Activated CD4-positive, alpha-beta T cell treated with anti-CD3 and anti-CD28 coated beads, Interleukin-2, amount 50 U/mL, for 48 hours (primary cell): ENCODE measurements around the gene GALNT9.
"Not testable (repeated sequence)": the region's sequence is repeated elsewhere in the genome, so short reads cannot be mapped to it uniquely, and the experiment has no call there.

Experiments used
- DNase-seq, 2 experiments: peaks; one replicate each; pipeline ENCODE4 v3.0.0-alpha.2; 2020

The GALNT9 gene

GRCh38 chr12:132329036-132329719 lies at the start of gene GALNT9:
TSS of gene GALNT9 (minus strand) at chr12:132329589. CDS start at chr12:132329203, 386 bp downstream.
- peak in 1 of 2 experiments; percentile 12 for DNase-seq

- DNase-seq = not testable (repeated sequence)
These were observed 49.7 kb upstream of the GALNT9 start for GRCh38 chr12:132379057-132379456.

DNA sequence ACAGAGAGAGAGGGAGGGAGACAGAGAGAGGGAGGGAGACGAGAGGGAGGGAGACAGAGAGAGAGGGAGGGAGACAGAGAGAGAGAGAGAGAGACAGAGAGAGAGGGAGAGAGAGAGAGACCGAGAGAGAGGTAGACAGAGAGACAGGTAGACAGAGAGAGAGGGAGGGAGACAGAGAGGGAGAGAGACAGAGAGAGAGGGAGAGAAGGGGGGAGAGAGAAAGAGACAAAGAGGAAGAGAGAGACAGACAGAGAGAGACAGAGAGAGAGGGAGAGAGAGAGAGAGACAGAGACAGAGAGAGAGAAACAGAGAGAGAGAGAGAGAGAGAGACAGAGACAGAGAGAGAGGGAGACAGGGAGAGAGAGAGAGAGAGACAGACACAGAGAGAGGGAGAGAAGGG lies 47.8 kb upstream of the GALNT9 start:
- DNase-seq = no peak

GRCh38 chr12:132376464-132376830 lies 47.1 kb upstream of the GALNT9 start:
- no peak for DNase-seq

DNA sequence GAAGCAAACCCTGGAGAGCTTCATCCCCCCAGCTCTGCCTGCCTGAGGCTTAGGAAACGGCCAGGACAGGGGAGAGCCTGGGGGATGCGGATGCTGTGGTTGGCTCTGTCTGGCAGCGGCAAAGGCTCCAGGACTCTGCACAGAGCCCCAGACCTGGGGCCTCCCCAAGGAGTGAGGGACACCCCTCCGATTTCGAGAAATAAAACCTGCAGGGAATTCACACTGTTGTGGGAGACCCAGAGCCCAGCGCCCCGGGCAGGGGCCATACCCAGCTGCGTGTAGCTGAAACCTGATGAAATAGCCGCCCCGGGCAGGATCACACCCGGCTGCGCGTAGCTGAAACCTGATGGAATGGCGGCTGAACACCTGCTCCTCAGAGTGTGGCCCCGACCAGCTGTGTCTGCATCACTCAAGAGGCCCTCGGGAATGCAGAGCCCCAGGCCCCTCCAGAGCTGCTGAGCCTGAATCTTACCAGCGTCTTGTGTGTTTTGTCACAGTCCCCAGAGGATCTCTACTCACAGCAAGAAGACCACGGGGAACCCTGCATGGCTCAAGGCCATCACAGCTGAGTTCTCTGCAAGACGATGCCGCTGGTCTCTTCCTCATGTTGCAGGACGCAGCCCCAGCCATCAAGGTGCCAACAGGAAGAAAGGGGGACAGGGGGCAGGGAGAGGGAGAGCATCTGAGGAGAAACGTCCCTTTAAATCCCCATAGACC lies 46.5 kb upstream of the GALNT9 start:
- DNase-seq = no peak

GRCh38 chr12:132374612-132375445 lies 45.4 kb upstream of the GALNT9 start:
- DNase-seq = no peak

GRCh38 chr12:132373901-132374611 lies 44.7 kb upstream of the GALNT9 start:
- DNase-seq = no peak

- no peak for DNase-seq
These were observed 38.5 kb upstream of the GALNT9 start for GRCh38 chr12:132367852-132368251.

GRCh38 chr12:132367071-132367851 lies 37.9 kb upstream of the GALNT9 start:
- no peak for DNase-seq

GRCh38 chr12:132366341-132366861 lies 37.0 kb upstream of the GALNT9 start:
- DNase-seq = no peak

- DNase-seq = no peak
These were observed 35.8 kb upstream of the GALNT9 start for GRCh38 chr12:132365226-132365625.

DNA sequence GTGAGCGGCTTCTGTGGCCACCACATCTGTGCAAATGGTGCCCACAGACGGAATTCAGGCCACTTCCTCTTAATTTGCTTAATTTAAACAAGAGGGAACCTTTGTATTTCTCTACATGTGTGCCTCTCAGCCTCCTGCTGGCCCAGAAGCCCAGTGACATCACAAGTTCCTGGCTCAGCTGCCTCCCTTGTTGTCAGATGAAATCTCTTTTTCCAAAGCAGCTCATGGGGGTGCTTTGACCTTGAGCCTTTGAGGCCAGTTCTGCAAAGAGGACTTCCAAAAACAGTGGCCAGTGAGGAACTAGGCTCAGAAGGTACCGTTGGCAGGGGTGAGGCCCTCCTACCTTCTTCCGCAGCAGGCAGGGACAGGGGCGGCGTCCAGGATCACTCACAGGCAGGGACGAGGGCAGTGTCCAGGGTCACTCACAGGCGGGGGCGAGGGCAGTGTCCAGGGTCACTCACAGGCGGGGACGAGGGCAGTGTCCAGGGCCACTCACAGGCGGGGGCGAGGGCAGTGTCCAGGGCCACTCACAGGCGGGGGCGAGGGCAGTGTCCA lies 35.0 kb upstream of the GALNT9 start:
- DNase-seq = no peak

- no peak for DNase-seq
These were observed 34.4 kb upstream of the GALNT9 start for GRCh38 chr12:132363661-132364347.

GRCh38 chr12:132362996-132363660 lies 33.7 kb upstream of the GALNT9 start:
- DNase-seq = no peak

DNA sequence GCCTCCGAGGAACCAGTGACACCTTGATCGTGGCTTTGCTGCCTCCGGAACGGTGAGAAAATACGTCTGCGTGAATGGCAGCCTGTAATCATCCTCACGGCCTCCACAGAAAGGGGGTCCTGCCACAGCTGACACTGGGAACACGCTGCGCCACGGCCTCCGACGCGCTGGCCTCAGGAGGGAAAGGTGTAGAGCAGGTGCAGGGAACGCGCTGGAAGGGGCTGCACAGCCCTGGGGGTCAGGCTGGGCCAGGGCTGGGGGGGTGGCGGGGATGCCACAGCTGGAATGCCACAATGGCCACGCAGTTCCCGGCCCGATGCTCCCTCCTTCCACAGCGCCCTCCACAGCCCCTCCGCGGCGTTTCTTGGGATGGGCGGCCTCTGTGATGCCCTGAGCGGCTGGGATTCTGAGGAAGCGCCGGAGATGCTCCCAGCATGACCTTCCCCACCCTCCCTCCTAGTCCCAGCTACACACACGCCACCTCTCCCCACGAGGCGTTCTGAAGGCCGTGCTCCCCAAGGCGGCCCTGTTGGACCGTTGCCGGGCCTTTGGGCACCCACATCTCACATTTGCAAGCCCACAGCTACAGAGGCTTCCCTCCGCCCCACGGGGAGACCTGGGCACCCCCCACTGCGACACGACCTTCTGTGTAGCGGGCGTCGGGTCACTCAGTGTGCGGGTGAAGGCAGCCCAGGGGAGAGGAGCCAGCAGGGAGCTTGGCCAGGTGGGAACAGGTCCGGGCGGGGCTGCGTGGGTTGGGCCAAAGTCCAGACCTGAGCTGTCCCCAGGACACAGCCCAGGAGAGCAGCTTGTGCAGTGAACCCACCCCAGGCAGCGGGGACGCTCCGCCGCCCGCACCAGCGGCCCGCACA lies 31.8 kb upstream of the GALNT9 start:
- DNase-seq = no peak

GRCh38 chr12:132360410-132360809 lies 31.0 kb upstream of the GALNT9 start:
- no peak for DNase-seq

- no peak for DNase-seq
These were observed 30.6 kb upstream of the GALNT9 start for GRCh38 chr12:132359971-132360370.

DNA sequence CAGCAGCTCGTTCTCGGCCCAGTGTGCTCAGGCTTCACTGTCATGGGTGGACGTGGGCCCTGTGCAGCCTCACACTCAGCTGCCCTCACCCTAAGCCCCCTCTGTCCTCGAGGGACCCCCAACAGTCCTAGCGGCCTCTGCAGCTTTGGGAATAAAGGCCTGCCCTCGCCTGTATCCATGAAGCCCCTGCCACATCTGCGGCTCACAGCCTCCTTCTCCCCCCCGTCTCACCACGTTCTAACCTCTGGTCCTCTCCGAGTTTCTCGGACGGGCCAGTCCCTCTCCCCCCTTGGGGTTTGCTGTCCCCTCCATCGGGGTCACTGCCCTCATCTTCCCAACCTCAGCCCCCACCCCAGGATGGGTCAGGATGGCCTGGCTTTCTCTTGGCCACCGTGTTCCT lies 30.2 kb upstream of the GALNT9 start:
- no peak for DNase-seq
